HG02852 (cell line): ENCODE data around the gene PRR23C.
"Not testable (repeated sequence)": the region's sequence is repeated elsewhere in the genome, so short reads cannot be mapped to it uniquely, and the experiment has no call there.

Source experiments
- ATAC-seq: cut with Tn5 transposase; IDR thresholded peaks from one replicate; pipeline ENCODE4 v1.9.1; 2021; ENCODE audit warnings: mild to moderate bottlenecking, moderate library complexity; ENCODE audit not compliant: unreplicated experiment

Gene PRR23C

GRCh38 chr3:139044366-139045210 lies at the start of gene PRR23C:
PRR23C (minus strand) TSS chr3:139044892; CDS start chr3:139044620, 272 bp downstream.
- no peak for ATAC-seq

GRCh38 chr3:139093840-139094239 lies 49.1 kb upstream of the PRR23C start:
- no peak for ATAC-seq

GRCh38 chr3:139088462-139089324 lies 44.0 kb upstream of the PRR23C start:
- ATAC-seq, result no peak

GRCh38 chr3:139087621-139088020 lies 42.9 kb upstream of the PRR23C start:
- no peak for ATAC-seq

GRCh38 chr3:139084176-139084575 lies 39.5 kb upstream of the PRR23C start:
- no peak for ATAC-seq

- no peak for ATAC-seq
These were observed 29.9 kb upstream of the PRR23C start for GRCh38 chr3:139074565-139075115.

GRCh38 chr3:139062918-139063317 lies 18.2 kb upstream of the PRR23C start:
- ATAC-seq, result no peak

- ATAC-seq, result no peak
These were observed 8.3 kb upstream of the PRR23C start for GRCh38 chr3:139052802-139053600.

GRCh38 chr3:139043554-139044365 lies 932 bp downstream of the PRR23C start:
- ATAC-seq, result no peak

GRCh38 chr3:139037478-139037877 lies 7.2 kb downstream of the PRR23C start:
- no peak for ATAC-seq

GRCh38 chr3:139032326-139033002 lies 12.2 kb downstream of the PRR23C start:
- no peak for ATAC-seq

GRCh38 chr3:139030576-139030975 lies 14.1 kb downstream of the PRR23C start:
- not testable (repeated sequence) for ATAC-seq

- no peak for ATAC-seq
These were observed 19.7 kb downstream of the PRR23C start for GRCh38 chr3:139024968-139025367.

- no peak for ATAC-seq
These were observed 23.8 kb downstream of the PRR23C start, which contains the start of gene PRR23B for GRCh38 chr3:139020868-139021234. PRR23B (minus strand) TSS chr3:139020926; CDS start chr3:139020661, 265 bp downstream.

- ATAC-seq, result no peak
These were observed 24.4 kb downstream of the PRR23C start for GRCh38 chr3:139020036-139020867.

- no peak for ATAC-seq
These were observed 28.2 kb downstream of the PRR23C start for GRCh38 chr3:139016430-139017048.

GRCh38 chr3:139006051-139006716 lies 38.5 kb downstream of the PRR23C start, which contains the start of gene PRR23A:
PRR23A (minus strand) TSS chr3:139006268; CDS start chr3:139006268, 0 bp downstream.
- no peak for ATAC-seq
